Aorta (tissue), 5 donors: ENCODE results near the gene BORA. TPM values are rescaled to one million over a fixed set of nuclear protein-coding genes. Genes with fewer than 3 reads are reported as not detected.
"Not testable (repeated sequence)": the region's sequence is repeated elsewhere in the genome, so short reads cannot be mapped to it uniquely, and the experiment has no call there.

Source experiments
- ATAC-seq: fragments of 200-7000 bp; cut with Tn5 transposase; one replicate; pipeline ENCODE4 v1.9.1; 2022; ENCODE audit warnings: moderate library complexity; ENCODE audit not compliant: low FRiP score
- DNase-seq, 2 donors: peaks; one replicate each; pipeline ENCODE4 v3.0.0-alpha.2; 2020
- H3K27ac ChIP-seq, 2 donors: one replicate each; pipeline ENCODE4 v1.5.1; 2013; ENCODE audit warnings: low read length in 2 of 2, mild to moderate bottlenecking in 2 of 2, moderate library complexity in 2 of 2, control low read depth in 1 of 2, inconsistent platforms in 1 of 2, low read depth in 1 of 2
- H3K27me3 ChIP-seq, 2 donors: one replicate each; pipeline ENCODE4 v1.6.1; 2013; ENCODE audit warnings: control low read depth in 1 of 2, low read length in 1 of 2, mild to moderate bottlenecking in 1 of 2, moderate library complexity in 1 of 2; ENCODE audit not compliant: insufficient read depth in 2 of 2, control insufficient read depth in 1 of 2
- H3K36me3 ChIP-seq, 2 donors: one replicate each; pipeline ENCODE4 v1.6.1; 2013; ENCODE audit warnings: control low read depth in 1 of 2, low read length in 1 of 2, mild to moderate bottlenecking in 1 of 2; ENCODE audit not compliant: insufficient read depth in 2 of 2, control insufficient read depth in 1 of 2
- H3K4me1 ChIP-seq, 2 donors: one replicate each; pipeline ENCODE4 v1.6.1; 2013; ENCODE audit warnings: low read length in 2 of 2, control low read depth in 1 of 2, mild to moderate bottlenecking in 1 of 2, moderate library complexity in 1 of 2; ENCODE audit not compliant: insufficient read depth in 2 of 2, control insufficient read depth in 1 of 2
- H3K4me3 ChIP-seq, 2 donors: one replicate each; pipeline ENCODE4 v1.5.1; 2013; ENCODE audit warnings: low read length in 2 of 2, control low read depth in 1 of 2, mild to moderate bottlenecking in 1 of 2
- H3K9me3 ChIP-seq: one replicate; pipeline ENCODE4 v1.6.1; 2013; ENCODE audit warnings: mild to moderate bottlenecking, low read length; ENCODE audit not compliant: control insufficient read depth
- WGBS, 2 donors: extraction: QIAGEN DNeasy Blood & Tissue Kit; methylation state at CpG; one replicate each; pipeline ENCODE4 v1.1.7; 2013; 5-methylcytosine and 5-hydroxymethylcytosine counted together
- intact Hi-C, 2 donors: fragments of 100-400 bp; cut with DNase I; formaldehyde crosslinking; loops; one replicate each; pipeline versions ENCODE4 v1.14.2 to v1.15.0; 2022
- polyA plus RNA-seq, 2 donors: library from polyadenylated mRNA; stranded (reverse); fragments of 200-250 nt; gene quantifications; one replicate each; pipeline ENCODE4 v1.2.3, GENCODE V29; 2013
- total RNA-seq, 2 donors: library from RNA; stranded (reverse); fragmentation: NEBNext Ultra II Directional; extraction: Animal tissue kit (Norgen Biotek cat#: 25700); gene quantifications; one replicate each; pipeline ENCODE4 v1.2.1, GENCODE V29; 2021
- donor health status: healthy with polysubstance abuse.
- donor health status: Bipolar disorder and iron deficiency.
- donor health status: DM: no; HTN: no; CAD: no.
- donor health status: DM: no; HTN: no; CAD: no.
- donor health status: DM: yes; HTN: yes; CAD: no.

BORA gene
- total and polyA plus RNA-seq, 4 donors, result 1.5 to 6.9 (median 2.1) TPM

DNA sequence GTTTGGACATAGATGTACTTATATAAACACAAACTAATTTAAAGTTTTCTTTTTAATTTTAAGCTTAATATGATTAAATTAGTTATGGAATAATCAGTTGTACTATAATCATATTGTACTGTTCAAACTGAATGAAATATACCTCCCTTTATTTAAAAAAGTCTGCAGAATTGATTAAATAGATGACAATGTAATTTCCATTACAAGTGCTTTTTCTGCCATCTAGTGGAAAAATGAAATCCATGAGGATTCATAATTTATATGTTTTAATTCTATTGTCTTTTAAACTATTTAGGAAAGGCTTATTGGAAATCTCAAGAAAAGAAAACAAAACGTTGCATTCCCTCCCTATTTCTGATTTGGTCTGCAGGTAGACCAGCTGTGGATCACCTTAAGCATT, 31.1 kb upstream of the BORA start:
- Histone ChIP-seq H3K9me3 (peaks cover 3% of the 10 kb centered on the region), H3K27me3 (no peaks in the 10 kb centered on the region), H3K27ac (no peak overlapping the region), H3K4me3 (no peak overlapping the region), H3K36me3 (no peaks in the 10 kb centered on the region), H3K4me1 (no peaks in the 10 kb centered on the region)
- ATAC-seq, result no peak
- no peak for DNase-seq
- 5 to 7% methylated on average over 1 of the region's 1 CpG for WGBS, 2 donors
- intact Hi-C loops, result no loop called here

DNA sequence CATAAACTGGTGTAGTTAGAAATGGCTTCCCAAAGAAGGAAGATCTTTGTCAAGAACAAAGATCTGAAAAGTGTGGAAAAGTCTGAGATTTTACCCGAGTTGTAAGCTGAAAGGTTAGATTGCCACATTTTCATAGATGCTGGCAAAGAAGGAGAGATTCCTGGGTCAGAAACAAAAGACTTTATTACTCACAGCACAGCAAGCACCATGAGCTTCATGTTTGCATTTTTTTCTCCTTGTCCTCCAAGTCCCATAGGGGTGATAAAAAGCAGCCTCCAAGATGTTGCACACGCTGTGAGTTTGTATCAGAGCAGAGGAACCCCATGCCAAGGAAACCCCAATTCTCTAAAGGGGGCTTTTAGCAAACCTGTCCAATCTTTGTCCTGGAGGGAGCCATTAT, 29.6 kb upstream of the BORA start:
- intact Hi-C loops, result no loop called here
- H3K4me1 ChIP-seq, result no peaks in the 10 kb centered on the region
- H3K9me3 ChIP-seq, result peaks cover under 1% of the 10 kb centered on the region
- 49 to 63% methylated on average over 2 of the region's 2 CpGs for WGBS, 2 donors
- H3K4me3 ChIP-seq, result no peak overlapping the region
- H3K27ac ChIP-seq, result no peak overlapping the region
- ATAC-seq (no peak), DNase-seq (no peak)
- no peaks in the 10 kb centered on the region for H3K36me3 ChIP-seq
- H3K27me3 ChIP-seq, result no peaks in the 10 kb centered on the region

DNA sequence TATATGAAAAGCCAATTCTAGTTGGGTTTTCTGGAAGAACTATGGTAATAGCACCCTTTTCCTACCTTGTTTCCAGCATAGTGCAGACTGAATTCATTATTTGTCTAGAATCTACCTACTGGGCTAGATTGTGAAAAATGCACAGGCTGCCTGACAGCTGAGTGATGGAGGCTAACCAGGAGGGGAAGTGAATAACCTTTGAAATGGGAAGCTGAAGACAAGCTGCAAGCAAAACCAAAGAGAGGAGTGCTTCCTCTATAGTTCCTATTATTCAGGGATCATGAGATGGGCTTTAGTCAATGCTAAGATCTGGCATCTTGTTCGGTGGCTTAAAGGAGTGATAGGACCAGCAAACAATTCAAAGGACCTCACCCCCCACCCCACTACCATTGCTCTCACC, 27.2 kb upstream of the BORA start:
- no peaks in the 10 kb centered on the region for H3K36me3 ChIP-seq
- intact Hi-C loops, result no loop called here
- H3K27me3 ChIP-seq, result no peaks in the 10 kb centered on the region
- DNase-seq (no peak), ATAC-seq (no peak)
- H3K4me1 ChIP-seq, result no peaks in the 10 kb centered on the region
- H3K4me3 ChIP-seq, result no peak overlapping the region
- no peaks in the 10 kb centered on the region for H3K9me3 ChIP-seq
- 15 to 22% methylated on average over 1 of the region's 1 CpG for WGBS, 2 donors
- no peak overlapping the region for H3K27ac ChIP-seq

DNA sequence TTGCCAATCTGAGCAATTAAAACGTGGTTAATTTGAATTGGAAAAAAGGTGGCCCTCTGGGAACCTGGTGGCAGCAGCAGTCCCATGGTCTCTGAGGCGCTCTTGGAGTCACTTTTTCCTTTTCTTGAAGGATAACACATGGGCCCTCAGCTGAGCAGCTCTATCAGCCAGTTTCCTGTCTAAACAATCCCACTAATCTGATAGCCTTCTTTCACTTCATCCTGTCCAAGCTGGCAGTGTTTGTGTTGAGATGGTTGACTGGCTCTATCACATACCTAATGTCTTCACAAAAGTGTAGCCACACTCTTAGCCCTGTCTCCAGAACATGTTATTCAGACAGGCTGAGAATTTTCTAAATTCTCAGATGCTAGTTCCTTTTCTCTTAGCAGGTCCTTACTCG, 10.9 kb upstream of the BORA start:
- DNase-seq, result no peak
- ATAC-seq, result no peak
- Histone ChIP-seq H3K36me3 (peaks cover 3 to 6% of the 10 kb centered on the region in 2 donors), H3K27ac (no peak overlapping the region), H3K27me3 (no peaks in the 10 kb centered on the region), H3K4me3 (no peak overlapping the region), H3K4me1 (no peaks in the 10 kb centered on the region), H3K9me3 (peaks cover 3% of the 10 kb centered on the region)
- 51 to 53% methylated on average over 3 of the region's 3 CpGs for WGBS, 2 donors
- intact Hi-C loops, result no loop called here

DNA sequence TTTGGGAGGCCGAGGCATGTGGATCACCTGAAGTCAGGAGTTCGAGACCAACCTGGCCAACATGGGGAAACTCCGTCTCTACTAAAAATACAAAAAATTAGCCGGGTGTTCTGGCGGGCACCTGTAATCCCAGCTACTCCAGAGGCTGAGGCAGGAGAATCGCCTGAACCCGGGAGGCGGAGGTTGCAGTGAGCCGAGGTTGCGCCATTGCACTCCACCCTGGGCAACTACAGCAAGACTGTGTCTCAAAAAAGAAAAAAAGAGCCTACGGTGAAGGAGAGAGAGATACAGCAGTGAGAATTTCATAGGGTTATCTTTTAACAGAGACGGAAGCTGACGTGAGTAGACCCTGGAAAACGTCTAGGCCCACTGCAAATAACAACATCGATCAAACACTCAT, 1.5 kb upstream of the BORA start:
- DNase-seq, H3K4me3 ChIP-seq, H3K9me3 ChIP-seq, H3K4me1 ChIP-seq, H3K27ac ChIP-seq, H3K36me3 ChIP-seq, ATAC-seq, H3K27me3 ChIP-seq: not testable (repeated sequence)
- 88 to 91% methylated on average over 15 of the region's 15 CpGs for WGBS, 2 donors
- intact Hi-C loops, result loop anchor here in 1 of 2 donors (5.0 kb wide), 1 partner anchor 56 kb away; the partner anchor contains the start of genes DIS3 and PIBF1

DNA sequence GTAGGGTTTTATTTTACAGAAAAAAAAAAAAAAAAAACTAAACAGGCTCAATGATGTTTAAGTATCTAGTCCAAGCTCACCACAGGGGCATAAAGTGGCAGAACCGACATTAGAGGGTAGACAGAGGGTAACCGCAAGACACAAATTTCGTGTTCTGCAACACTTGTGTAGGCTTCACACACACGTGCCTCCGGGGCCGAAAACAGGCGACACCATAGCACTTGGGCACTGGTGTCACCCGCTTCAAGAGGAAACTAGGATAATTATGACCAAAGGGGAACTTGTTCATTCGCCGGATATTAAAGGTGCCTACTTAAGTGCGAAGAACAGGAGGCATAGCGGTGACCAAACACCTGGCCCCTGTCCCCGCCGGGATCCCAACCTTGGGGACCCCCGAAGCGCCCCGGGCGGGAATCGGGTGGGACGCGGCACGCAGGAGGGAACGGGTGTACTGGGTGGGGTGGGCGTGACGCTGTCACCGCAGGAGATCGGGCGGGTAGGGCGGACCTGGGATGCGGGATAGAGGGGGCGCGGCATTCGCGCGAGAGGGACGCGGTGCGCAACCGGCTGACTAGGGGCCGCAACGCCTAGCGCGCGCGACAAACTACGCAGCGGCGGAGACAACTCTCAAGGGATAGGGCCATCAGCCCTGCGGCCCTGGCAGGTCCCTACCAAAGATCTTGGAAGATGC, 852 bp upstream of the BORA start:
- peak overlapping the region; percentile 65 to 98 for H3K4me3 ChIP-seq
- 1 to 2% methylated on average over 41 to 49 of the region's 49 CpGs for WGBS, 2 donors
- H3K9me3 ChIP-seq, result no peaks in the 10 kb centered on the region
- peak overlapping the region in 1 of 2 donors; percentile 39 for H3K27ac ChIP-seq
- H3K27me3 ChIP-seq, result no peaks in the 10 kb centered on the region
- H3K4me1 ChIP-seq, result no peaks in the 10 kb centered on the region
- no peaks in the 10 kb centered on the region for H3K36me3 ChIP-seq
- DNase-seq (peak; percentile 64 to 80), ATAC-seq (peak; percentile 66)
- intact Hi-C loops, result loop anchor here in 1 of 2 donors (5.0 kb wide), 1 partner anchor 55 kb away; the partner anchor contains the start of genes DIS3 and PIBF1

DNA sequence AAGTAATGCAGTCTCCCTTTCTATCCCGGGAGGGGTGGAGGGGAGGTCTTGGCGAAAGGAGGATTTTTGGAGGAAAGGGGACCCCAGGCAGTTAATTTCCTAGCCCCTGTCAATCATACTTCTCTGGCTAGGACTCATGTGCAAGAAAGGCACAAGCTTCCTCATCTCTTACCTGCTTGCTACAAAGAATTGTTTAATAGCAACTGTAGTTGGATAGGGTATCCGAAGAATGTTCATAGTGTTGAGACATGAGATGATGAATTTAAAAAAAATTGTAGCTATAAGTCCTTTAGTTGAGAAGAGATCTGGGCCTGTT, 525 bp downstream of the BORA start:
- H3K27ac ChIP-seq, result no peak overlapping the region
- H3K36me3 ChIP-seq, result no peaks in the 10 kb centered on the region
- ATAC-seq (no peak), DNase-seq (no peak)
- no peaks in the 10 kb centered on the region for H3K27me3 ChIP-seq
- peak overlapping the region; percentile 30 to 51 for H3K4me3 ChIP-seq
- intact Hi-C loops, result loop anchor here in 1 of 2 donors (5.0 kb wide), 1 partner anchor 54 kb away; the partner anchor contains the start of genes DIS3 and PIBF1
- no peaks in the 10 kb centered on the region for H3K4me1 ChIP-seq
- H3K9me3 ChIP-seq, result no peaks in the 10 kb centered on the region
- WGBS, 2 donors, result 2% methylated on average over 3 of the region's 3 CpGs

DNA sequence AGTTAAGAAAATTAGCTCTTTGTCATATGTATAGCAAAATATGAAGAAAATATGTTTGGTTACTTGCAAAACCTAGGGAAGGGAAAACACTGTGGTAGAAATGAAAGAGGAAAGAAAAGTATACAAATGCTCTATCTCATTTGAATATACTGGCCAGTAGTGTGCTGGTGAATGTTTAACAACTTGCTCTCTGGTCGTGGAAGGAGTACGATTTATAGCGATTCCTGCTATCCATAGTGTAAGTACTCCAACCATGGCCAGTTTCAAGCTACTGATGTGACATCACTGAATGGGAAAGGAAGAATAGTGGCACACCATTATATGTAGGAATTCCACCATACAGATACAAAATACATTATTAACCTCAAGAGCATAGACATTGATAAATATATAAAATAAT, 9.3 kb downstream of the BORA start:
- intact Hi-C loops, result no loop called here
- DNase-seq (no peak), ATAC-seq (no peak)
- no peak overlapping the region for H3K27ac ChIP-seq
- peaks cover 0 to 2% of the 10 kb centered on the region in 2 donors for H3K36me3 ChIP-seq
- H3K4me3 ChIP-seq, result no peak overlapping the region
- 81 to 90% methylated on average over 3 of the region's 3 CpGs for WGBS, 2 donors
- H3K4me1 ChIP-seq, result no peaks in the 10 kb centered on the region
- no peaks in the 10 kb centered on the region for H3K27me3 ChIP-seq
- no peaks in the 10 kb centered on the region for H3K9me3 ChIP-seq

DNA sequence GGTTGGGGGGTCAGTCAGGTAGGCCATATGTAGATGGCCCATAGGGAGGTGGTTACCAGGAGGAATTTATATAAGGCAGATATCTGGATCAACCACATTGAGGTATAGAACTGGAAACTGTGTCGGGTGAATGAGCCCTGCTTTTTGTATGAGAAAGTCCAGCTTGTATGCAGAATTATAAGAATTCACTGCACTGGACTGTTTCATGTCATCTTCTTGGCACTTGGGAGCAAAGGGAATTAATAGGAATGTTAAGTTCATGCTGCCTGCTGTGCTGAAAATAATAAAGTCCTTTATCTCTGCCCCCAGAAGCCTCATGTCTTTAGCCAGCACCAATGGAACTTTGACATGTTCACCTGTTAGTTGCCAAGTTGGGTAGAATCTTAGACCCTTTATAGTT, 12.3 kb downstream of the BORA start:
- WGBS, 2 donors, result 55 to 82% methylated on average over 1 of the region's 1 CpG
- Histone ChIP-seq H3K27ac (no peak overlapping the region), H3K9me3 (no peaks in the 10 kb centered on the region), H3K4me3 (no peak overlapping the region), H3K4me1 (no peaks in the 10 kb centered on the region), H3K36me3 (peaks cover 0 to 2% of the 10 kb centered on the region in 2 donors), H3K27me3 (no peaks in the 10 kb centered on the region)
- intact Hi-C loops, result no loop called here
- ATAC-seq, result no peak
- DNase-seq, result no peak
